HG03064 (cell line): ENCODE data around the gene DMD.

Experiments used
- ATAC-seq: cut with Tn5 transposase; IDR thresholded peaks from one replicate; pipeline ENCODE4 v1.9.1; 2021; ENCODE audit warnings: low read depth; ENCODE audit not compliant: unreplicated experiment

DMD gene

DNA sequence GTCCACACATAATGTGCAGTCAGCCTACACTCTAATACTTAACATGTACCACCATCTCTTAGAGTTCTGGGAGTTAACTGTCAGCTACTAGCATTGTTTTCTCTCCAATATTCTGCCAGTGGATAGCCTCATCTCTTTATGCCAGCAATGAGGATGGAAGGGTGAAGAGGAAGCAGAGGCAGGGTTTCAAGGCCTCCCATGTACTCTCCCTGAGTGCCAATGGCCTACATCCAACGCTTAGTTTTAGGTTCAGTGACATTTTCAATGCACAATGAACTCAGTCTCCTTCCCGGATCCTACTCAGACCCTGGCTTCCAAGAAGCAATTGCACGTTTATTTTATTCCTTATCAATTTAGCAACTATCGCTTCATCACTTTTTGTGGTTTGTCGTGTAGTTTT, 686.1 kb downstream of the DMD start:
- ATAC-seq, result no peak

DNA sequence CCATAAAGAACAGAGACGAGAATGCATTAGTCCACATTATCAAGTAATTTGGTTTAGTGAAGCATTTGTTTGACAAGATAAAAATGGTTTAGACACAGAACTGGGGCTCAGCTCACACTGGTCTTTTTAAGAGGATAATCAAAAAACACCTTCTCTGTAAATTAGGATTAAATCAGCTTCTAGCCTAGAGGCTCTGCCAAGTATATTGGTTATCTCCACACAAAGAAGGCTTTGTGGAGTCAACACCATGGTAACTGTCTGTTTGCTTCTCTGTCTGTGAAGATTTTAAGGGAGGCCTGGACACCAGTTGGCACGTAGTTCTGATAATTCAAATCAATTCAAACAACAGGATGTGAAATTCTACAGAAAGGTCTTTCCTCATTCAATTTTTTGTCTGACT, 687.0 kb downstream of the DMD start:
- ATAC-seq, result no peak

DNA sequence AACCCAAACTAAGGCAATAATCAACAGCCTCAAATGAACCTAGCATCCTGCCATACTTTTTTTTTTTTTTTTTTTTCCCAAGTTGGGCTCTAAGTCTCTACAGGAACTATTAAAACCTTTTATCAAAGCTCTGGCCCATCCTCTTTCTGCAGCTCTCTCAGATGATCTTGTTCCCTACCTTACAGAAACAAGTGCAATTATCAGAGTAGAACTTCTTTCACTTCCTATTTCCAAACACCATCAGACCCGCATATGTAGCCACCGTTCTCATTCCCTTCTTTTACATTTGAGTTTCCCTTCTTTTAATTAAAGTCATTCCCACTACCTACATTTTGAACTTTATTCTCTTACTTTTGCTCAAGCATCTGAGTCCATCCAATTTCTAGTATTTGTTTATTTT, 690.6 kb downstream of the DMD start:
- no peak for ATAC-seq

DNA sequence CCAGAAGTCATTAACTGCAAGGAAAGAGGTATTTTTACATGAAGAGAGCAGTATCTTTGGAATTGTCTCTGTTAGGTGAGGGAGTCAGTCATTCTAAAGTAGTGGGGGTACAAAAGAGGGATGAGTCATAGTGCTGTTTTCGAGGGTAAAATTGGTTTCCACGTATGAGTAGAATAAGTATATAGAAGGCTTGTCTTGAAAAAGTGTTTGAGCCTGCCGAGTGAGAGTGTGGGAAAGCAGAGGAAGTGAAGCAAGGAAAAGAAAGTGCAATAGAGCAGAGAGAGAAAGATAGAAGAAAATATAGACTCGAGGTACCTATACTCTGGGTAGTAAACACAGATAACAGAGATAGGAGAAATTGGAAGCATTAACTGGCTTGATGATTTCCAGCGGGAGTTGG, 696.4 kb downstream of the DMD start:
- ATAC-seq, result peak; percentile 92

DNA sequence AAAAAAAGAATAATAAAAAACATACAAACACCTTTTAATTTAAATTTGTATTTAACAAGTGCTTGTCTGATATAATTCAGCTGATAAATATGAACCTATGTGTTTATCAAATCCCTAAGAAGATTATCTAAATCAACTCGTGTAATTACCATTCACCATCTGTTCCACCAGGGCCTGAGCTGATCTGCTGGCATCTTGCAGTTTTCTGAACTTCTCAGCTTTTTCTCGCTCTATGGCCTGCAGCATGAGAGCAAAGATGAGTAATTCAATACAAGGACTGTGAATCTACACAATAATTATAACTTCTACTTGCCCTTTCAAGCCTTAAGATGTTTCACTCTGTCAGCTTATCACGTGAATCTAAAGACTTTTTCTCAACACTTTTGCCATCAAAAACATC, 709.7 kb downstream of the DMD start:
- ATAC-seq, result no peak

DNA sequence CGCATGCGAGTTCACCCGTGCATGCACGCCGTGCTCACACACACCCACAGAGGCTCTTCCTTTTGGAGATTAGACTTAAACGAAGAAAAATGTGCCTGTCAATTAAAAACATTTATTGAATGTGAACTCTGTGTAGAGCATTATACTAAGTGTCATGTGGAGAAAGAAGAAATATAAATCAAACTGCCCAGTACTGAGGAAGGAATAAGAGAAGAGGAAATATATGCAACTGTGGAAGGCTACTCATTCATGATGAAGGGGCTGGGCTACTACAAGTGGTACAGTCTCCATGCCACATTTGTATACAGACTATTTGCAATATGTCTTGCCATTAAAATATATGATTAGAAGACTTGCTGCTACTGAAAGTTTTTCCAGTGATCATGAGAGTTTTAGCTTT, 714.7 kb downstream of the DMD start:
- no peak for ATAC-seq

DNA sequence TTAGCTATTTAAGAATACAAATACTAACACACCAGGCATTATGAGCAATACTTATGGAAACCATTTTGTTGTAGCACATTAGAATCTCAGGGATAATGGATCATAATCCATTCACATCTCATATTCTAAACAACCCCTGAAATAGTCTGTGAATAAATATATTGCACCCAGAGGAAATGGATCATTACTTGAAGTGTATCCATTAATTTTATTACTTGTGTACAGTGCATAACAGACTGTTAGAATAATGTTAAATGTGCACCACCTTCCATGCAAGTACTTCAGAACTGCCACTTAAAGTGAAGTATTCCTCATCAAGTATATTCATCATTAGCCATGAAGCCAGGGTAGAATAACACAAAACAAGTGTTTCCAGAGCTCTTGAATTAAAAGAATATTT, 715.5 kb downstream of the DMD start:
- ATAC-seq, result no peak

DNA sequence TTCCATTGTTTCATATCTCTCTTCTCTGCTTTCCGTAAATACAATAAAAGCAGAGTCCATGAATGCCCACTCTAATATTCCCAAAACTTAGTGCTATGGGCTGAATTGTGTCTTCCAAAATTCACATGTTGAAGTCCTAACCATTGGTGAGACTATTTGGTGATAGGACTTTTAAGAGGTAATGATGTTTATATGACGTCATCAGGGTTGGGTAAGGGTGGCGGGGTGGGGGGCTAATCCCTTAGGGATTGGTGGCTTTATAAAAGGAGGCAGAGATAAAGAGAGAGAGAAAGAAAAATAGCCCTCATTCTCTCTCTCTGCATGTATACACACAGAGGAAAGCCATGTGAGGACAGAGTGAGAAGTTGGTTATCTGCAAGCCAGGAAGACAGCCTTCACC, 722.2 kb downstream of the DMD start:
- no peak for ATAC-seq

DNA sequence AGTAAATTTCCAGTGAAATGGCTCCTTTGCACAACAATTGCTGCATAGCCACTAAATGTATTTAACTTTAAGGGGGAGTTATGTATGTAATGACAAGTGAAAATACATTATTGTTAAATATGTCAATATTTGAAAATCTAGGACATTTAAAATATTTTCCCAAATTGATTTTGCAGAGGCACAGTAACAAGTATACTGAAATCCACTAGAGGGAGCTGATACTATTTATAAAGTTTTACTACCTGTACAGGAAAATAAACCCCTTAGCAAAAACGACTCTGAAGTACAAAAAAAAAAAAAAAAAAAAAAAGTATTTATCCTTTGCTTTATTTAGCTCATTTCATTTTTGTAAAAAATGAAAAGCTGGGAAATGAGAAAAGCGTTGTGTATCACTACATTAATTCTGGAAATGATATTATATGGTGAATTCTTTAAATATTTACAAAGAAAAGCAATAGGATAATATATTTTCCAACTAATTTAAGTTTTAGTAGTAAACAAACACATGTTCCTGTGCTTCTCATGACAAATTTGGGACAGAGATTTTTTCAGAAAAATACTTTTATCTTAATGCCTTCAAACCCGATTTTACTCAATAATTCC, 727.7 kb downstream of the DMD start:
- no peak for ATAC-seq

DNA sequence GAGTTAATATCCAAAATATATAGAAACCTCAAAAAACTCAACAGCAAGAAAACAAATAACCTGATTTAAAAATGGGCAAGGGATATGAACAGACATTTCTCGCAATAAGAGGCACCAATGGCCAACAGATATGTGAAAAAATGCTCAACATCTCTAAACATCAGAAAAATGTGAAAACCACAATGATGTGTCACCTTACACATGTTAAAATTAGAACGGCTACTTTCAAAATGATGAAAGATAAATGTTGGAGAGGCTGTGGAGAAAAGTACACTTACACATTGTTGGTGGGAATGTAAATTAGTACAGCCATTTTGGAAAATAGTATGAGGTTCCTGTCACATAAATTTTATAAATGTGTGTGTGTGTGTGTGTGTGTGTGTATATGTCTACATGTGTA, 731.3 kb downstream of the DMD start:
- no peak for ATAC-seq

DNA sequence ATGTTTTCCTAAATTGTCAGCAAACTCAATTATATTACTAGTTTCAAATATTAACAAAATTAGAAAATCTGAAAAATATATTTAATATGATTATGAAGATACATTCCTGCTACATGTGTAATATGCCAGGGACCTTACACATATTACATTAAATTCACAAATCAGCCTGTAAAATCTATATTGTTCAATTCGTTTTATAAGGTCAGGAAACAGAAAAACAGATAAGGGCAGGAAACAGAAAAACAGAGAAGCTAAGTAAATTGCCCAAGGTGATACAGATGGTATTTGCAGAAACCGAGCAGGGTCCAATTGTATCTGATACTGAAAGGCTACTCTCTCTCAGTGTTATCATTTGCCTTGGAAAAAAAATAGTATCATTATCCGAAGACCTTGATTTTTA, 739.0 kb downstream of the DMD start:
- ATAC-seq, result no peak

DNA sequence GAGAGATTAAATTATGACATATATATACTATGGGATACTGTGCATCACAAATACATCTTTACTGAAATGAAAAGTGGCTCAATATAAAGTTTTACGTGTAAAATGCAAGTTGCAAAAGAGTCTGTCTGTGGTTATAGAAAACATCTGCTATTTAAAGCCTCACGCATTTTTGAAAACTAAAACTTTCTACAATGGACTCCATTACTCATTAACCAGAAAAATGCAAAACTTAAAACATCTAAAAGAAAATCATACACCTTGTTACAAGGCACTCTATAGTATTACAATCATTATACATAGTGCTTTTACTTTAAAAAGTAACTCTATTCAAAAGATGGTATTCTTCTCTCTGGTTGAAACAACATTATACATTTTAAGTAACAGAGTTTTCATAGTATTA, 755.6 kb downstream of the DMD start:
- no peak for ATAC-seq

DNA sequence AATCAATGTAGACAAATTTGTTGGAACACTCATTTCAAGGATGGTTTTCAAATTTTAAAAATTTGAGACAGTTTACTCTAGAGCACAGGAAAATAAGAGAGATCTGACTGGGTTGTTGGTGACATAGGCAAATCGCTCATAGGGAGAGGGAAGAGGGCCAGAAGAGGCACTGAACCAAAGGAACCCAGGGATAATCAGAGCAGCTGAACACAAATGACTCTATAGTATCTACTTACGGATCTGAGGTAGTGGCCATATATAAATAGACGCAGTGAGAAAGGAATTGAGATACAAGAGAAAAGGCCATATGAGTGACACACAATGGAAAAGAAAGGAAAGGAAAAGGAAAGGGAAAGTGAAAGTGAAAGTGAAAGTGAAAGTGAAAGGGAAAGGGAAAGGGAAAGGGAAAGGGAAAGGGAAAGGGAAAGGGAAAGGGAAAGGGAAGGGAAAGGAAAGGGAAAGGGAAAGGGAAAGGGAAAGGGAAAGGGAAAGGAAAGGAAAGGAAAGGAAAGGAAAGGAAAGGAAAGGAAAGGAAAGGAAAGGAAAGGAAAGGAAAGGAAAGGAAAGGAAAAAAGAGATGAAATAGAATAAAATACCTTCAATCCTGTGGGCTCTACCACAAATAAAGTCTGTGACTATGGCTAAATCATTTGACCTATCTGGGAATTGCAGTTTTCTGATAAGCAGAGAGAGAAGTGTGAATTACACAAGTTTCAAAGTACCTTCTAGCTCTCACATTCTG, 759.2 kb downstream of the DMD start:
- no peak for ATAC-seq

DNA sequence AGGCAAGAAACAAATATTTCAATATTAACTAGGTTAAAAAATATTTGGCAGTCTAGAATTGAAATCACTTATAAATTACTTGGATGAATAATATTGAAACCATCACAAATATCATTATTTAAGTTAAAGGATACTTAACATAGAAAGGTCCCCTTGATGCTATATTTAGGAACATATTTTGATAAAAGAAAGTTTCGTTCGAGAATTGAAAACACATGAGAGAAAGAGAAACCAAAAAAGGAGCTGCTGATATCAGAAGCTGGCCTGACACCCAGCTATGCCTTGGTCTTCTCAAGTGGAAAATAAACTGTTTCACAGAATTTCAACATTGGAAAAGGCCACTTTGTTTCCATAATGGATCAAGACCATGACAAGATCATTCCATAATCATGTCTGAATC, 762.4 kb downstream of the DMD start:
- peak; percentile 84 for ATAC-seq

DNA sequence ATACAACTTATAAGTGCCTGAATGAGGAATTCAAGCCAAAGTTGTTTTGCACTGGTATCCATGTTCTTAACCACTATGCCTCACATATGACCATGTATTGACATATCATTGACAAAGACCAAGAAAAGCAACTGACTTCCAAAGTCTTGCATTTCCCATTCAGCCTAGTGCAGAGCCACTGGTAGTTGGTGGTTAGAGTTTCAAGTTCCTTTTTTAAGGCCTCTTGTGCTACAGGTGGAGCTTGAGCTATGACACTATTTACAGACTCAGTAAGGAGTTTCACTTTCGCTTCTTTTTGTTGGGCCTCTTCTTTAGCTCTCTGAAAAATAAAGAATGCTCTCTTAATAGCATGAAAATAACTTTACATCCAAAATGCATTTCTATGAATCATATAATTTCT, 763.0 kb downstream of the DMD start:
- ATAC-seq, result peak; percentile 99

DNA sequence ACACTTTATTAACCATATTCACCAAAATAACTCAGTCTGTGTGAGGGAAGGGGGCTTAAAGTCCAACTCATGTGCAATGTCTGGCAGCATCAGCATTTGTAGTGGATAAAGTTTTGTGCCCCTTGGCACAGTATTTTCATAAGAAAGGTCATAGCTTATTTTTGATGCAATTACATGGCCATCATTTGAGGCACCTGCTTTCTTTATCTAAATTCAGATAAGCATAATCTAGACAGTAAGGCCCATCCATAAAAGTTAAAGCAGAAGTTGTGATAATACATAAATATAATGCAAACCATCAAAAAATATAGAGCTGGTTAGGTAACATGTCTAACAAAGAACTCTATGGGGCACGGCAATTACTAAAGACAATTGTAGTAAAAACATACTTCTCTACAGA, 763.7 kb downstream of the DMD start:
- ATAC-seq, result no peak

DNA sequence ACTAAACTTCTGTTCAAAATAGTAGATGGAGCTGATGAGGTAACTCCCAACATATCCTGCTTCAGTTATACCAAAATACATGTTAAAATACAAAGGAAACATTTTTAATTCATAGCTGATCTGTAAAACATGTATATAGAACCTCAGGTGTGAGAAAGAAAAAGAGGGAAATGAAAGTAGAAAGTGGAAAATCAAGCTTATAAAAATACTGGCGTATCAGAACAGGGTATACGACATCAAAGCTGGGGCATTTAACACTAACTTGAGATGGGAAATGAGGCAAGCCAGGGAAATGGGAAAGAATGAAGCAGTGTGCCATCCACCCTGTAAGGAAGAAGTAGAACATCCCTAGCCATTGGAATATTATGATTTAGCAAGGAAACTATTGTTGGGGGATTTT, 767.5 kb downstream of the DMD start:
- no peak for ATAC-seq

DNA sequence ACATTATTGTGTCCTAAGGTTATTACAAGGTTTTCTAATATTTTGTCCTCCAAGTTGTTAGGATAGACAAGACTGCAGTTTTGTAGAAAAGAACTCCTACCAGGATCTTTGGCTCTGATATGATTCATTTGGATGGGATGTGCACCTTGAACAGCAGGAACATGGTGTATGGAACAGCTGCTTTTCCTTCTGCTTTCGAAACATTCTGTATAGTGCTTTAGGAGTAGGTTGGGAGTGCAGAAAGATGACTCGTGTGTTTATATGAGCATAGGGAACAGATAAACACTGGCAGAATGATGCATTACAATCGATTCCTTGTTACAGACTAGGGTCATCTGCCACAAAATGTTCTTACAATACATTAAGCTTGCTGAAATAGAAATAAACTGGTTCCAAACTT, 790.1 kb downstream of the DMD start:
- no peak for ATAC-seq

DNA sequence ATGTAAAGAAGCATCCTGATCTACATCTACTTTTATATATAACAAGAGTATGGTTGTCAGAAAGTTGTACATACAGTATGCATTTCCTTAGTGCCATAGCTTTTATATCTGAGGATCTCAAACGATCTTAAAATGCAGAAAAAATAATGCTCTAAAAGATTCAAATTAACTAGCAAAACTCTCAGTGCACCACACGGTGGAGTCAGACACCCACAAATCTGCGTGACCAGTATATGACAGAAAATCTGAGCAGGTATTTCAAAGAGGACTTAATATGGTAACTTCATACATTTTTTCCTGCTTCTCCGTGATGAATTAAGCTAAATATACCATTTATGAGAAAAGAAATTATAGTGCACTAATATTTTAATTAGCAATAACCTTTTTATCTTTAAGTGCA, 803.0 kb downstream of the DMD start:
- ATAC-seq, result no peak

DNA sequence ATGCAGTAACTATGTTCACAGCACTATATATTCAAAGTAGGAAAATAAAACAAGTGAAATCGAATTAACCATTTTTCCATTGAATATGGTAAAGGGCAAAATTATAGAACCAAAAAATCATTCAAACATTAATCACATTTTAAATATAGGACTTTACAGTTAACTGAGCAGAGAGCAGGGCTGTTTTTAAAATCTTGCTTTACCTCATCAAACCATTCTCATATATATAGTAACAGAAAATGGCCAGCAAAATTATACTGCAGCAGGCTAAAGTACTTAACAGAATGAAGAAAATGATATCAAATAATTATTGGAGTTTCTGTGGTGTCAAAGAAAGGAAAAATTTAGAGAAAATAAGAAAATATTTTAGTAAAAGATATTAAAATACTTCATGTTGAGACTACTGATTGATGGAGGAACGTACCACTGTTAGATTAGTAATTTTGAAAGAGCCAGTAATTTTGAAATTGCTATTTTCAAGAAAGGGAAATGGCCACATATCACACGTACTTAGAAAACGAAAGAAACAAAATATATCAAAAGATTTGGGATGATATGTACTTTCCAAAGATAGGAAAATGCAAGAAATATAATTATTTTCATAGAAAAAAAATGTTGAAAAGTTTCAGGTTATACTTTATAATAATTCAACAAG, 813.7 kb downstream of the DMD start:
- ATAC-seq, result peak; percentile 87

DNA sequence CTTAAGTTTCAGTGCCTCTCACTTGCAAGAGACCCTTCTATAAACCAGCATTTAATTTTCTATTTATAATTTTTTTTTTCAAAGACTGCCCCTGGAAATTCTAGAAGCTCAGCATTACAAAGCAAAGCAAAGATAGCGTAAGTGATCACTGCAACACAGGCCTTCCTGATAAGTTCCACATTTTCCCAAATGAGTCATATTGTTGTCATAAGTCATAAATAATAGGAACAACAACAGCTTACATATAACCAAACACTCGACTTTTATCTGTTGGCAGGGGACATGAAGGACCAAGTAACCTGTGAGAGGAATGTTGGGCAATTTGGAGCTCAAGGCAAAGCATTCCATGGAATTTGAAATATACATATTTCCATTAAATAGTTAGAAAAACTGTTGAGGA, 815.5 kb downstream of the DMD start:
- ATAC-seq, result no peak

DNA sequence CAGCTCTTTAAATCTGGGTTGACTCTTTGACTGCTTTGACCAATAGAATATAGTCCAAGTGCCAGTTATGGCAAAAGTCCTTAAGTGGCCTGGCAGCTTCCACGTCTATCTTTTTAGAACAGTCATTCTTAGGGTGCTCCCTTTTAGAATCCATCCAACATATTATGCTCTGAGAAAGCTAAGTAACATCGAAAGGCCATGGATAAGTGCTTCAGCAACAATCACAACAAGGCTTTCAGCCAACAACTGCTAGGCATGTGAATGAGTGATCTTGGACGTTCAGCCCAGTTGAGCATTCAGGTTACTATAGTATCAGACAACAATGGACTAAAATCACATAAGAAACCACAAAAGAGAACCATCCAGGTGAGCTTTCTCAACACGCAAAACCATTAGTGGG, 818.7 kb downstream of the DMD start:
- no peak for ATAC-seq
